PFSK-1 (cell line): Measurements from ENCODE around the gene KCNQ2.

Source experiments
- FOXP2 ChIP-seq: optimal IDR thresholded peaks from 2 replicates; pipeline ENCODE3; 2011; ENCODE audit warnings: borderline replicate concordance, control low read depth, inconsistent platforms; ENCODE audit not compliant: insufficient read depth; ENCODE audit errors: extremely low read length, extremely low read depth
- POLR2AphosphoS5 ChIP-seq: IDR thresholded peaks from 2 replicates; pipeline ENCODE4 v1.6.1; 2012; ENCODE audit warnings: low read depth, mild to moderate bottlenecking, control low read depth, low read length, moderate library complexity
- TF ChIP-seq, protein P1 (sequence below), 2 experiments: IDR thresholded peaks; 2 replicates each; pipeline versions ENCODE4 v1.6.1 to v1.8.0; 2011 to 2012; ENCODE audit warnings: low read depth in 2 of 2, low read length in 2 of 2, control low read depth in 1 of 2, inconsistent platforms in 1 of 2, mild to moderate bottlenecking in 1 of 2, moderate library complexity in 1 of 2; ENCODE audit not compliant: insufficient read depth in 1 of 2

DNA sequence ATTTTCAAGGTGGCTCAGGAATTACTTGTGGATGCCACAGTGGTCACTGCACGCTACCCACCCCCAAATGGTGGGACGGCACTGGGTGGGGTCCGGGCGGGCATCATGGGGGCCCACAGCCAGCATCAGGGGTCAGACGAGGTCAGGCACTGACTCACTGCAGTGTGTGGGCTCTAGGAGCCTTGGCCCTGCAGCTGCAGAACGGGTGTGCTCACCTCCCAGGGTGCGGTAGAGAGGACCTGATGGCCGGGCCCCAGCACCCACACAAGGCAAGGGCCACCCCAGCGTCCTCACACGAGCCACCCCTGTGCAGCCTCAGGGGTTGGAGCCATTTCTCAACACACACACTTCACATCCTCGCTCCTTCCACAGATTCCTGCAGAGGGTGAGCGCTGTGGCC lies 34.3 kb downstream of the KCNQ2 start:
- TF ChIP-seq POLR2AphosphoS5: no peak
- TF ChIP-seq, protein P1, sequence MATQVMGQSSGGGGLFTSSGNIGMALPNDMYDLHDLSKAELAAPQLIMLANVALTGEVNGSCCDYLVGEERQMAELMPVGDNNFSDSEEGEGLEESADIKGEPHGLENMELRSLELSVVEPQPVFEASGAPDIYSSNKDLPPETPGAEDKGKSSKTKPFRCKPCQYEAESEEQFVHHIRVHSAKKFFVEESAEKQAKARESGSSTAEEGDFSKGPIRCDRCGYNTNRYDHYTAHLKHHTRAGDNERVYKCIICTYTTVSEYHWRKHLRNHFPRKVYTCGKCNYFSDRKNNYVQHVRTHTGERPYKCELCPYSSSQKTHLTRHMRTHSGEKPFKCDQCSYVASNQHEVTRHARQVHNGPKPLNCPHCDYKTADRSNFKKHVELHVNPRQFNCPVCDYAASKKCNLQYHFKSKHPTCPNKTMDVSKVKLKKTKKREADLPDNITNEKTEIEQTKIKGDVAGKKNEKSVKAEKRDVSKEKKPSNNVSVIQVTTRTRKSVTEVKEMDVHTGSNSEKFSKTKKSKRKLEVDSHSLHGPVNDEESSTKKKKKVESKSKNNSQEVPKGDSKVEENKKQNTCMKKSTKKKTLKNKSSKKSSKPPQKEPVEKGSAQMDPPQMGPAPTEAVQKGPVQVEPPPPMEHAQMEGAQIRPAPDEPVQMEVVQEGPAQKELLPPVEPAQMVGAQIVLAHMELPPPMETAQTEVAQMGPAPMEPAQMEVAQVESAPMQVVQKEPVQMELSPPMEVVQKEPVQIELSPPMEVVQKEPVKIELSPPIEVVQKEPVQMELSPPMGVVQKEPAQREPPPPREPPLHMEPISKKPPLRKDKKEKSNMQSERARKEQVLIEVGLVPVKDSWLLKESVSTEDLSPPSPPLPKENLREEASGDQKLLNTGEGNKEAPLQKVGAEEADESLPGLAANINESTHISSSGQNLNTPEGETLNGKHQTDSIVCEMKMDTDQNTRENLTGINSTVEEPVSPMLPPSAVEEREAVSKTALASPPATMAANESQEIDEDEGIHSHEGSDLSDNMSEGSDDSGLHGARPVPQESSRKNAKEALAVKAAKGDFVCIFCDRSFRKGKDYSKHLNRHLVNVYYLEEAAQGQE (IDR thresholded peaks at IDR 0.05; ENCODE audit: insufficient read depth in 1 of 2, low read depth in 2 of 2, low read length in 2 of 2): no peak
- no peak for TF ChIP-seq FOXP2
